B cell (primary cell): ENCODE results near the gene ANLN. TPM values are rescaled to one million over a fixed set of nuclear protein-coding genes. Genes with fewer than 3 reads are reported as not detected.
"Not testable (repeated sequence)": the region's sequence is repeated elsewhere in the genome, so short reads cannot be mapped to it uniquely, and the experiment has no call there.

Source experiments
- ATAC-seq: fragments of 200-7000 bp; cut with Tn5 transposase; one replicate; pipeline ENCODE4 v1.10.0; 2021; ENCODE audit warnings: low read depth, mild to moderate bottlenecking, moderate number of reproducible peaks, moderate library complexity
- CTCF ChIA-PET: fragments of 350-600 bp; sonication (Branson Sonifier 250); formaldehyde crosslinking; loops from one replicate; lab custom pipeline; 2021; ENCODE audit warnings: antibody characterized with exemption, inconsistent platforms; lab: Charles Lee
- POLR2A ChIA-PET: fragments of 350-600 bp; sonication (Branson Sonifier 250); formaldehyde crosslinking; loops from one replicate; lab custom pipeline; 2021; ENCODE audit warnings: antibody characterized with exemption; lab: Charles Lee
- DNase-seq: peaks from one replicate; pipeline ENCODE4 v3.0.0; 2013
- H2AFZ ChIP-seq: 2 replicates; pipeline ENCODE4 v1.6.1; 2012; ENCODE audit warnings: mild to moderate bottlenecking, low read depth, low read length; ENCODE audit not compliant: insufficient read depth, poor library complexity, severe bottlenecking
- H3K27ac ChIP-seq, 2 donors: 1 replicate in 1 of 2; 2 replicates in 1 of 2; pipeline ENCODE4 v1.5.1; 2012 to 2013; ENCODE audit warnings: low read length in 2 of 2, mild to moderate bottlenecking in 2 of 2, moderate library complexity in 1 of 2
- H3K27me3 ChIP-seq, 4 experiments: fragments of 200-600 bp in 1 of 4; sonication (generic) in 1 of 4; replicated peaks in 1 of 4; 1 replicate in 2 of 4; 2 replicates in 2 of 4; pipeline versions ENCODE4 v1.6.1 to v1.7.0; 2013 to 2016; ENCODE audit warnings: low read length in 3 of 4, mild to moderate bottlenecking in 2 of 4, mixed read lengths in 1 of 4, moderate library complexity in 1 of 4; ENCODE audit not compliant: insufficient read depth in 4 of 4, control insufficient read depth in 3 of 4; ENCODE audit errors: control extremely low read depth in 1 of 4
- H3K36me3 ChIP-seq, 2 experiments: replicated peaks in 1 of 2; 1 replicate in 1 of 2; 2 replicates in 1 of 2; pipeline versions ENCODE4 v1.6.1 to v1.7.1; 2013; ENCODE audit warnings: low read length in 1 of 2; ENCODE audit not compliant: insufficient read depth in 2 of 2, control insufficient read depth in 1 of 2; ENCODE audit errors: control extremely low read depth in 1 of 2, extremely low read depth in 1 of 2
- H3K4me1 ChIP-seq, 2 donors: fragments of 200-600 bp in 1 of 2; sonication (generic) in 1 of 2; 1 replicate in 1 of 2; 2 replicates in 1 of 2; pipeline versions ENCODE4 v1.5.1 to v1.6.1; 2013 to 2017; ENCODE audit warnings: low read length in 2 of 2; ENCODE audit not compliant: control insufficient read depth in 2 of 2, insufficient read depth in 2 of 2
- H3K4me2 ChIP-seq: replicated peaks from 2 replicates; pipeline ENCODE3; 2012; ENCODE audit warnings: mild to moderate bottlenecking, low read depth, low read length; ENCODE audit not compliant: poor library complexity, severe bottlenecking
- H3K4me3 ChIP-seq, 5 experiments: fragments of 200-600 bp in 1 of 5; sonication (generic) in 1 of 5; 1 replicate in 3 of 5; 2 replicates in 2 of 5; pipeline versions ENCODE4 v1.5.1 to v1.7.0; 2011 to 2016; ENCODE audit warnings: low read length in 4 of 5, mild to moderate bottlenecking in 4 of 5, low read depth in 2 of 5, control low read depth in 1 of 5, moderate library complexity in 1 of 5; ENCODE audit not compliant: insufficient read depth in 1 of 5; ENCODE audit errors: control extremely low read depth in 1 of 5, extremely low read depth in 1 of 5
- H3K79me2 ChIP-seq: fragments of 200-600 bp; sonication (generic); one replicate; pipeline ENCODE4 v1.6.0; 2016; ENCODE audit warnings: low read length; ENCODE audit not compliant: control insufficient read depth, insufficient read depth
- H3K9ac ChIP-seq: fragments of 200-600 bp; sonication (generic); 2 replicates; pipeline ENCODE4 v1.6.1; 2017; ENCODE audit warnings: mild to moderate bottlenecking, low read length, moderate library complexity
- H3K9me3 ChIP-seq, 3 donors: one replicate each; pipeline versions ENCODE4 v1.6.1 to v1.7.1; 2013; ENCODE audit warnings: low read length in 2 of 3; ENCODE audit not compliant: control insufficient read depth in 2 of 3, insufficient read depth in 1 of 3; ENCODE audit errors: control extremely low read depth in 1 of 3
- H4K20me1 ChIP-seq: 2 replicates; pipeline ENCODE4 v1.6.0; 2012; ENCODE audit warnings: mild to moderate bottlenecking, low read length; ENCODE audit not compliant: insufficient read depth, control insufficient read depth, poor library complexity, severe bottlenecking
- H3K27ac Mint-ChIP-seq: one replicate; pipeline ENCODE4 v1.8.0; 2021; ENCODE audit warnings: mixed read lengths
- H3K27me3 Mint-ChIP-seq: one replicate; pipeline ENCODE4 v1.8.0; 2021; ENCODE audit warnings: mixed read lengths
- H3K4me1 Mint-ChIP-seq: one replicate; pipeline ENCODE4 v1.8.0; 2021; ENCODE audit warnings: mixed read lengths
- H3K4me3 Mint-ChIP-seq: one replicate; pipeline ENCODE4 v1.8.0; 2021; ENCODE audit warnings: mixed read lengths
- H3K9me3 Mint-ChIP-seq: one replicate; pipeline ENCODE4 v1.8.0; 2022; ENCODE audit warnings: mixed read lengths; ENCODE audit not compliant: insufficient read depth
- EZH2 ChIP-seq: IDR thresholded peaks from 2 replicates; pipeline ENCODE4 v1.6.1; 2012; ENCODE audit warnings: borderline replicate concordance, low read depth, mild to moderate bottlenecking, moderate library complexity, low read length; ENCODE audit not compliant: insufficient read depth, poor library complexity, severe bottlenecking
- WGBS: methylation state at CpG from one replicate; pipeline ENCODE4 v1.1.5; 2013; ENCODE audit warnings: missing lambda C conversion rate; ENCODE audit not compliant: insufficient coverage; 5-methylcytosine and 5-hydroxymethylcytosine counted together
- intact Hi-C: fragments of 100-400 bp; cut with micrococcal nuclease; formaldehyde crosslinking; loops from one replicate; pipeline ENCODE4 v1.10.0; 2022
- polyA plus RNA-seq: library from polyadenylated mRNA; depleted of rRNA; stranded (reverse); fragments of >200 nt; gene quantifications from 2 replicates; pipeline ENCODE4 v1.2.3, GENCODE V29; 2012
- total RNA-seq, 2 donors: library from RNA; stranded (reverse); fragments of 120-200 nt in 1 of 2; gene quantifications; 1 replicate in 1 of 2; 2 replicates in 1 of 2; pipeline versions ENCODE4 v1.2.3 to v1.2.4, GENCODE V29; 2013 to 2022
- TF ChIP-seq, protein P1 (sequence below): fragments of 200-600 bp; IDR thresholded peaks from one replicate; pipeline ENCODE4 v1.8.0; 2022; ENCODE audit warnings: antibody characterized with exemption, mild to moderate bottlenecking

ANLN gene
- total and polyA plus RNA-seq, 2 donors (not counting 1 experiment from before 2014, with no cell fraction given): 0.19 to 0.32 TPM

DNA sequence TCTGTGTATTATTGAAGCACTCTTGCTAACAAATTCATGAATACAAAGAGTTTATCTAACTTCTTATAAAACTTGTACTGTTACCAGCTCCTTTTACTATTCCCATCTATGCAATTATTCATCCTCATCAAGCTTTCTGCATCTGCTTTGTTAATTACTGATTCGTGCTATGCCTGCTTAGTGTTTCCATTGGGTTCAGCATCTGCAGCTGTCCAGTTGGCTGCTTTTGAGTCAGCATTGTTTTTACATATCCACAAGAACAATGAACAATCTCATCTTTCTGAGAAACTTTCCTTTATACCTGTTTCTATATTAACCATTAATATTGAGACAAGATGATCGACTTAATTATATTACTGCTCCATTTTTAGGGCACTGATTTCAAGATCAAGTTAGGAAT is 19.6 kb upstream of the ANLN start:
- DNase-seq: no peak
- TF ChIP-seq EZH2: no peak
- CTCF ChIA-PET: no interaction called here
- H4K20me1 ChIP-seq: no peaks in the 10 kb centered on the region
- peaks cover 0 to 2% (median 1%) of the 10 kb centered on the region in 4 experiments for H3K27me3 ChIP-seq
- no peak overlapping the region for H2AFZ ChIP-seq
- peaks cover 16% of the 10 kb centered on the region for H3K27me3 Mint-ChIP-seq
- H3K4me3 ChIP-seq: no peak overlapping the region
- H3K9me3 Mint-ChIP-seq: no peaks in the 10 kb centered on the region
- POLR2A ChIA-PET: no interaction called here
- H3K9ac ChIP-seq: no peak overlapping the region
- no peak overlapping the region for H3K27ac ChIP-seq
- H3K27ac Mint-ChIP-seq: no peak overlapping the region
- intact Hi-C loops: no loop called here
- no peaks in the 10 kb centered on the region for H3K79me2 ChIP-seq
- peaks cover 3 to 8% of the 10 kb centered on the region in 2 donors for H3K4me1 ChIP-seq
- no peak overlapping the region for H3K4me3 Mint-ChIP-seq
- H3K4me2 ChIP-seq: no peak overlapping the region
- 71% methylated on average over 1 of the region's 2 CpGs for WGBS
- H3K9me3 ChIP-seq: no peaks in the 10 kb centered on the region
- H3K4me1 Mint-ChIP-seq: peaks cover 8% of the 10 kb centered on the region
- H3K36me3 ChIP-seq: no peaks in the 10 kb centered on the region
- no peak for ATAC-seq

DNA sequence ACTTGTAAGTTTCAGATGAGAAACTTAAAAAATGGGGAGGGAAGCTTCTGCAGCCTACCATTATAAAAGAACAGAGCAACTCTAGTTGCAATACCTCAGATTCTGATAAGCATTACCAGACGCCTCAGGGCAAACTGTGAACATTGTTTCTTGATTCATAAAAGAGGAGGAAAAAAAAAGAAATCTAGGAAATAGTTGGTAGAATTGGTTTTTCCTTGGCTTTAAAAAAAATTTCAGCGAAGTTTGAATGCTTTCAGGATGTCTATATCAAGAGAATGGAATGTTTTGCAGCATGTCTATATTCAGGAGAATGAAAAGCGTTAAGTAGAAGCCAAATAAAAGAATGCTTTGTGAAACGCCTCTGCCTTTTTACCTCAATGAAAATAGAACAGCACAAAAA is 17.5 kb upstream of the ANLN start:
- POLR2A ChIA-PET: no interaction called here
- peaks cover 0 to 5% of the 10 kb centered on the region in 2 donors for H3K4me1 ChIP-seq
- no peak for TF ChIP-seq EZH2
- TF ChIP-seq, protein P1, sequence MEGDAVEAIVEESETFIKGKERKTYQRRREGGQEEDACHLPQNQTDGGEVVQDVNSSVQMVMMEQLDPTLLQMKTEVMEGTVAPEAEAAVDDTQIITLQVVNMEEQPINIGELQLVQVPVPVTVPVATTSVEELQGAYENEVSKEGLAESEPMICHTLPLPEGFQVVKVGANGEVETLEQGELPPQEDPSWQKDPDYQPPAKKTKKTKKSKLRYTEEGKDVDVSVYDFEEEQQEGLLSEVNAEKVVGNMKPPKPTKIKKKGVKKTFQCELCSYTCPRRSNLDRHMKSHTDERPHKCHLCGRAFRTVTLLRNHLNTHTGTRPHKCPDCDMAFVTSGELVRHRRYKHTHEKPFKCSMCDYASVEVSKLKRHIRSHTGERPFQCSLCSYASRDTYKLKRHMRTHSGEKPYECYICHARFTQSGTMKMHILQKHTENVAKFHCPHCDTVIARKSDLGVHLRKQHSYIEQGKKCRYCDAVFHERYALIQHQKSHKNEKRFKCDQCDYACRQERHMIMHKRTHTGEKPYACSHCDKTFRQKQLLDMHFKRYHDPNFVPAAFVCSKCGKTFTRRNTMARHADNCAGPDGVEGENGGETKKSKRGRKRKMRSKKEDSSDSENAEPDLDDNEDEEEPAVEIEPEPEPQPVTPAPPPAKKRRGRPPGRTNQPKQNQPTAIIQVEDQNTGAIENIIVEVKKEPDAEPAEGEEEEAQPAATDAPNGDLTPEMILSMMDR: no peak
- Mint-ChIP-seq H3K4me3 (no peak overlapping the region), H3K9me3 (no peaks in the 10 kb centered on the region), H3K27me3 (peaks cover 22% of the 10 kb centered on the region), H3K4me1 (peaks cover 3% of the 10 kb centered on the region), H3K27ac (no peak overlapping the region)
- WGBS: no CpG with 5 or more reads among the region's 4 CpGs
- ATAC-seq (no peak), DNase-seq (no peak)
- H2AFZ ChIP-seq: no peak overlapping the region
- H3K27me3 ChIP-seq: peaks cover 0 to 2% (median 0%) of the 10 kb centered on the region in 4 experiments
- H3K4me2 ChIP-seq: no peak overlapping the region
- no peaks in the 10 kb centered on the region for H3K79me2 ChIP-seq
- no peak overlapping the region for H3K4me3 ChIP-seq
- no peaks in the 10 kb centered on the region for H4K20me1 ChIP-seq
- no peak overlapping the region for H3K9ac ChIP-seq
- no peaks in the 10 kb centered on the region for H3K9me3 ChIP-seq
- intact Hi-C loops: no loop called here
- CTCF ChIA-PET: no interaction called here
- no peaks in the 10 kb centered on the region for H3K36me3 ChIP-seq
- H3K27ac ChIP-seq: no peak overlapping the region

DNA sequence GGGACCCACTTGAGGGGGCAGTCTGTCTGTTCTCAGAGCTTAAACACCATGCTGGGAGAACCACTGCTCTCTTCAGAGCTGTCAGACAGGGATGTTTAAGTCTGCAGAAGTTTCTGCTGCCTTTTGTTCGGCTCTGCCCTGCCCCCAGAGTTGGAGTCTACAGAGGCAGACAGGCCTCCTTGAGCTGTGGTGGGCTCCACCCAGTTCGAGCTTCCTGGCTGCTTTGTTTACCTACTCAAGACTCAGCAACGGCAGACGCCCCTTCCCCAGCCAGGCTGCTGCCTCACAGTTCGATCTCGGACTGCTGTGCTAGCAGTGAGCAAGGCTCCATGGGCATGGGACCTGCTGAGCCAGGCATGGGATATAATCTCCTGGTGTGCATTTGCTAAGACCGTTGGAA is 11.1 kb upstream of the ANLN start:
- H3K4me1 Mint-ChIP-seq, H3K27ac Mint-ChIP-seq, H2AFZ ChIP-seq: not testable (repeated sequence)

More for the DNA sequence above, 11.1 kb upstream of the ANLN start:
- intact Hi-C loops, H3K9me3 ChIP-seq, H3K4me3 Mint-ChIP-seq, H3K4me2 ChIP-seq, ATAC-seq, H3K4me3 ChIP-seq, H3K9me3 Mint-ChIP-seq, H4K20me1 ChIP-seq, H3K27ac ChIP-seq, POLR2A ChIA-PET, DNase-seq, H3K36me3 ChIP-seq, H3K9ac ChIP-seq, H3K4me1 ChIP-seq, H3K27me3 ChIP-seq, H3K79me2 ChIP-seq: not testable (repeated sequence)
- CTCF ChIA-PET: interaction anchor here (0.8 kb wide), 1 partner anchor 10 kb away, joined by 3 read pairs; the partner anchor contains the start of gene ANLN
- peaks cover 34% of the 10 kb centered on the region for H3K27me3 Mint-ChIP-seq
- 84% methylated on average over 7 of the region's 7 CpGs for WGBS
